Middle frontal gyrus (tissue), 1 donor: Measurements from ENCODE around the gene KIAA1549.
"Not testable (repeated sequence)": the region's sequence is repeated elsewhere in the genome, so short reads cannot be mapped to it uniquely, and the experiment has no call there.

ENCODE experiments used
- DNase-seq: peaks from one replicate; pipeline ENCODE4 v3.0.0-alpha.2; 2015; ENCODE audit warnings: low spot score; ENCODE audit errors: extremely low spot score

Gene KIAA1549

DNA sequence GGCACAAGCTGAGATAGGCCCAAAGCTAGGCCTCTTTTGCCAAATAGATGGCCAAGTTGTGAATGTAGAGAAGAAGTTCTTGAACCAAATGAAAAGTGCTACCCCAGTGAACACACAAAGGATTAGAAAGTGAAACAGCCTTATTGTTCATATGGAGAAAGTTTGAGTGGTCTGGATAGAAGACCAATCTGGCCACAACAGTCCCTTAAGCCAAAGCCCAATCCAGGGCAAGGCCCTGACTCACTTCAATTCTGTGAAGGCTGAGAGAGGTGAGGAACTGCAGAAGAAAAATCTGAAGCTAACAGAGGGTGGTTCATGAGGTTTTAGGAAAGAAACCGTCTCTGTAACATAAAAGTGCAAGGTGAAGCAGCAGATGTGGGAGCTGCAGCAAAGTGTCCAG lies 164.5 kb downstream of the KIAA1549 start:
- DNase-seq, result no peak

- no peak for DNase-seq
These were observed 166.3 kb downstream of the KIAA1549 start for GRCh38 chr7:138814816-138815332.

- no peak for DNase-seq
These were observed 167.2 kb downstream of the KIAA1549 start for GRCh38 chr7:138813945-138814344.

GRCh38 chr7:138811327-138811726 lies 169.9 kb downstream of the KIAA1549 start:
- not testable (repeated sequence) for DNase-seq

- DNase-seq, result no peak
These were observed 171.8 kb downstream of the KIAA1549 start for GRCh38 chr7:138809346-138809745.

DNA sequence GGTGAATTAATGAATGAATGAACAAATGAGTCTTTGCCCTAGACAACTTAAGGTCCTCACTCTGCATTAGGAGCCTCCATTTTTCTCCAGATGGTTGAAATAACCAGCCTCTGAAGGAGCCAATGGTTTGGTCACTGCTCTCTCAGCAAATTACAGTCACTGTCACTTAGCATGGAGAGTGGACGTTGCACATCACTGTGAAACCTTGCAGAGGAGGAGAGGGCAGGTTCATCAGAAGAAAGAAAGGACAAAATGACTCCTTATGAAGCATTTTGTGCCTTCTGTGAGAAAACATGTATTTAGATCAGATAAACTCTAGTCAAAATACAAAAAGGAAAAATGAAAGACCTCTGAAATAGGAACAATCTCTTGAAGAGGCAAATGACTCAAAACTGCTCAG lies 176.6 kb downstream of the KIAA1549 start:
- DNase-seq, result no peak

GRCh38 chr7:138802706-138803105 lies 178.5 kb downstream of the KIAA1549 start:
- DNase-seq, result no peak

- no peak for DNase-seq
These were observed 179.9 kb downstream of the KIAA1549 start for GRCh38 chr7:138801256-138801655.

- DNase-seq, result no peak
These were observed 181.7 kb downstream of the KIAA1549 start for GRCh38 chr7:138799336-138800000.

- no peak for DNase-seq
These were observed 182.4 kb downstream of the KIAA1549 start for GRCh38 chr7:138798836-138799235.

GRCh38 chr7:138797715-138798320 lies 183.4 kb downstream of the KIAA1549 start, which contains the start of the genes ATP6V0A4 and TMEM213:
Gene ATP6V0A4, minus strand, starts transcription at chr7:138798196. Its CDS starts 26,949 bp downstream, at chr7:138771247.
Gene TMEM213, plus strand, starts transcription at chr7:138797994. Its CDS starts 111 bp downstream, at chr7:138798105.
- no peak for DNase-seq

- not testable (repeated sequence) for DNase-seq
These were observed 184.1 kb downstream of the KIAA1549 start for GRCh38 chr7:138797046-138797445.

DNA sequence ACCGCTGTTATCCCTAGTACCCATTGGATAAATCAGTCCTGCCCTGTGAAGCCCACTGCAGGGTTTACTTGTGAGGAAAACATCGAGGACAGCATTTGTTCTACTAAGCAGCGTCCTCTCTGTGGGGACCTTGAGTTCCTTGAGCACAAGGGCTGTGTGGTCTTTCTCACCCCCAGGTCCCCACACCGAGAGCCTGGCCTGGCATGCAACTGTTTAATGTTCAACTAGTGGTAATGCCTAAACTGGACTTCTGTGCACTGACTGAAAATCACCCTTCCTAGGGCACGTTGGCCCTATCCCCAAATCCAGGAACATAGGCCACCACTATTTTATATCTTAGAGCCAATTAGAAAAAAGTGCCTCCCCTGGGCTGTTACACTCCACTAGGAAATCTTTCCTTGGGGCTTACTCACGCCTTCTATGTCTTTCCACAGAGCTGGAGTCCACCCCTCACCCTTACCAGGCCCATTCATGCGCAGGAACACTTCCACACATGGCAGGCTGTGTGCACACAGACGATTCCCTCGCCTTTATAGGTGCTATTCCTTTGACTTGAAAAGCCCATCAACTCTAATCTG lies 185.1 kb downstream of the KIAA1549 start:
- DNase-seq, result no peak

GRCh38 chr7:138785587-138786437 lies 195.4 kb downstream of the KIAA1549 start:
- no peak for DNase-seq

GRCh38 chr7:138784692-138785091 lies 196.5 kb downstream of the KIAA1549 start:
- DNase-seq, result no peak
